Left kidney (tissue), 2 donors: ENCODE data around the gene ARHGAP18. TPM values are rescaled to one million over a fixed set of nuclear protein-coding genes. Genes with fewer than 3 reads are reported as not detected.

Experiments used
- DNase-seq: peaks from one replicate; pipeline ENCODE4 v3.0.0-alpha.2; 2013
- polyA plus RNA-seq: library from polyadenylated mRNA; unstranded; fragments of 120-200 nt; gene quantifications from one replicate; pipeline ENCODE4 v1.2.1, GENCODE V29; 2013; ENCODE audit not compliant: insufficient read length

Gene ARHGAP18
- polyA plus RNA-seq, 1 donor: 38.5 TPM

DNA sequence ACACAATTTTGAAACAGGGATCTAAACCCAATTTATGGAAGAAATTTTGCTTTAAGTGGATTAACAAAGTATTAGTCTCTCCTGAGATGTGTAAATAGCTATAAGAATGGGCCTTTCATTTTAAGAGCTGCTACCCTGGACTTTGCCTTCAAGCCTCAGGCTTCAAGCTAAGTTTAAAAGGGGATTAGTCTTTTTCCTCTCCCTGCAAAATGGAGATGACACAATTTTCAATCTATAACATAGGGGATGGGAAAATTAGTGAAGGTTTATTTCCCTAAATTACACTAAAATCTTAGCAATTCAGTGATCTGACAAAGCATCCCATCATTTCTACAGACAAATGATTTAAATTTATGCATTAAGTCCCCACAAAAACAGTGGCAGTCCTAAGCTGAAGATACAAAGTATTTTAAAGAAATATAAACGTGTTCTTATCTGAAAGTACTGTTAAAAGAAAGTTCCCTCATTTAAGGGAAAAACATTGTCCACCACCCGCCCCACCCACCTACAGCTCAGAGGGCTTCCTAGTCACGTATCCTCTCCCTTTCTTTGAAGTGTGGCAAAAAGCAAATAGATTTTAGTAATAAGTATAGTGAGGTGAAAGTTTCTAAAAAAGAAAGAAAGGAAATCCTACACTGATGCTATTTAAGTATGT lies 14.5 kb downstream of the ARHGAP18 start:
- DNase-seq: no peak

GRCh38 chr6:129694036-129694435 lies 15.9 kb downstream of the ARHGAP18 start:
- DNase-seq: no peak

GRCh38 chr6:129692467-129692866 lies 17.5 kb downstream of the ARHGAP18 start:
- no peak for DNase-seq

DNA sequence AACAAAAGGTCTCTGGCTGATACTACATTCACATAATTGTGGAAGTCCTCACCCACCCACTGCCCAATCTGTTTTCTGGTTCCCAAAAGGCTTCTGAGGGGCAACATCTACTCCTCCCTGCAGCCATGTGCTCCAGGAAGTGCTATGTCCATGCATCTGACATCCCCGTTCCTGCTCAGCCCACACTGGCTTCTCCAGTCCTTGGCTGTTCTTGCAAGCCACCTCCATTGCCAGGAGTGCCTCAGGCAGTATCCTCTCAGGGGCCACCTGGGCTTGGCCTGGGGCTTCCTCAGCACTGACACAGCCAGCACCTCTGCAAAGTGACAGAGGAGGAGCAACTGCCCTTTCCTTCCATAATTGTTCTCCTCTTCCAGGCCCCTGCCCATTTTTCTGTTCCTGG lies 18.3 kb downstream of the ARHGAP18 start:
- DNase-seq: no peak

- no peak for DNase-seq
Measured at GRCh38 chr6:129691043-129691640, 18.8 kb downstream of the ARHGAP18 start.

- no peak for DNase-seq
Measured at GRCh38 chr6:129686941-129687627, 22.9 kb downstream of the ARHGAP18 start.

GRCh38 chr6:129685662-129686031 lies 24.3 kb downstream of the ARHGAP18 start:
- DNase-seq: no peak

GRCh38 chr6:129684903-129685661 lies 24.9 kb downstream of the ARHGAP18 start:
- no peak for DNase-seq

GRCh38 chr6:129684323-129684884 lies 25.6 kb downstream of the ARHGAP18 start:
- DNase-seq: no peak

GRCh38 chr6:129683601-129684322 lies 26.2 kb downstream of the ARHGAP18 start:
- DNase-seq: no peak

- DNase-seq: no peak
Measured at GRCh38 chr6:129681913-129682205, 28.1 kb downstream of the ARHGAP18 start.

- DNase-seq: no peak
Measured at GRCh38 chr6:129680633-129681032, 29.3 kb downstream of the ARHGAP18 start.

- DNase-seq: no peak
Measured at GRCh38 chr6:129679758-129680157, 30.2 kb downstream of the ARHGAP18 start.

- no peak for DNase-seq
Measured at GRCh38 chr6:129679275-129679674, 30.7 kb downstream of the ARHGAP18 start.

DNA sequence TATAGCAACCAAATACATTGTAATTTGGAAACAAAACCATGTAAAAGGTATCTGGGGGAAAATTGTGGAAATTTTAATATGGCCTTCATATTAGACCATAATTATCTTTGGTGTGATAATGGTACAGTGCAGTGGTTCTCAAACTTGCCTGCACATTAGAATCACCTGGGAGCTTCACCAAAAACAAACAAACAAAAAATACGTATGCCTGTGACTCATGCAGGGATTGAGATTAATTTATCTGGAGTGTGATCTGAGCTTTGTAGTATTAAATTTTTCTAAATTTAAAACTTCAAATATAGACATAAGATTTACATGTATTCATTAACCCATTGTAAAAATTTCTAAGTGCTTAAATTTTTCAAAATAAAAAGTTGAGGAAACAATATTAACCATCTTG lies 31.5 kb downstream of the ARHGAP18 start:
- DNase-seq: no peak

- DNase-seq: no peak
Measured at GRCh38 chr6:129677620-129678325, 32.2 kb downstream of the ARHGAP18 start.

DNA sequence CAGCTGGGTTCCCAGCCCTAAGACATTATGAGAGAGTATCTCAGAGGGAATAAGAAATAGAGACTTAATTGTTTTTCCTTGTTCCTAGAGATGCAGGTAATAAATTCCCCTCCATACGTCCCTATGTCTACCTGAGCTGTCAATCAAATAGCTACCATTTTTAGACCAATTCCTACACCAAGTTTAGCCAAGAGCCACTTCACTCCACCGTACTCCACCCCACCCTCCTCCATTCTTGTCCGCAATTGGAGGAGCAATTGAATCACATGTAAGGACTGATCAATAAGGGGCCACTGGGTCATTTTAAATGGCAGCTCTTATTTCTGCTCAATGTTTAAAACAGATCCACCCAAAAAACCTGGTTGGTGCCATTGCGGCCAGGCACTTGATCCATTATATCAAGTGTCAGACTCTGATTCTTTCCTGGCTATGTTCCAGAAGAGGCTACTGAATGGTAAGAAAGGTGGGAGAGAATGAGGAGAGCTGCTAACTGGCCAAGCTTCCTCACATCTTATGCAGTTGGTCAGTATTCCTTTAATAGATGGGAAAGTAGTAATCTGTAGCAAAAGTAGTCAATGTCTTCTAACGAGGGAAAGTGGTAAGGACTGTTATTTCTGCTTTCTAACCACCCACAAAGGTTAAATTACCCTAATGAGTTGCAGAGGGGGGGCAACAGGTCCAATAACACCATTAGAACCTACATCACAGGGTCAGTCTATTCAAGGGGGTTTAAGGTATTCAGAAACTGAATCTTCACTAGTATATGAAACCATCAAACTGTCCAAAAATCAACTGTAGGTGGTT lies 34.1 kb downstream of the ARHGAP18 start:
- no peak for DNase-seq

GRCh38 chr6:129673748-129674147 lies 36.2 kb downstream of the ARHGAP18 start:
- no peak for DNase-seq

DNA sequence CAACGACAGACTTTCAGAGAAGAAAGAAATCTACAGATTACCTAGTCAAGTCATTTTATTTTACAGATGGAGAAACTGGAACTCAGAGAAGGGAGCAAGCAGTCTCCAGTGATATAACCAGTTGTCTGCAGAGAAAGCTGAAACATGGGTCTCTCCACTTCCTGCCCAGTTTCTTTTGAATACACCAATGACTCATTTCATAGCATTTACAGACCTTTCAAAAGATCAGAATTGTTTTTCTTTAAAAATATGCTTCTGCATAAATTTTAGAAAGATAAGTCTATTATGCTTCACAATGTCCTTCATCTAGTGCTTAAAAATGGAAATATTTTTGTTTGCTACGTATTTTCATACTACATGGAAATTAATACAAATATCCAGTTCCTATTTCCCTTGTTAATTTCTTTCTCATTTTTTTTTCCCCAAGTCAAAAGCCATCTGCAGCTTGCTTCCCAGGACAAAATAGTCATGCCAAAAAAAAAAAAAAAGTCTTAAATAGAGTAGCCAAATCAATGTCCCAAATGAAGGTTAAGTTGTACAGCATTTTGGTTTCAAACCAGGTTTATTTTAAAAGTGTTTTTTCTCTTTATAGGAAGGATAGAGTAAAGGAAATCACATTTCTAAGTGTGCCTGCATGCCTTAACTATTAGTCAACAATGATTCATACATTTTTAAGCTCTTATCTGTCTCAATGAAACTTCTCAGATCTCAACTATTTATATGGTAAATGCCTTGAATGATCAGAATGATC lies 36.9 kb downstream of the ARHGAP18 start:
- no peak for DNase-seq

GRCh38 chr6:129672341-129672682 lies 37.7 kb downstream of the ARHGAP18 start:
- DNase-seq: no peak
